ENCODE results near the gene ELF4.

ELF4 gene

DNA sequence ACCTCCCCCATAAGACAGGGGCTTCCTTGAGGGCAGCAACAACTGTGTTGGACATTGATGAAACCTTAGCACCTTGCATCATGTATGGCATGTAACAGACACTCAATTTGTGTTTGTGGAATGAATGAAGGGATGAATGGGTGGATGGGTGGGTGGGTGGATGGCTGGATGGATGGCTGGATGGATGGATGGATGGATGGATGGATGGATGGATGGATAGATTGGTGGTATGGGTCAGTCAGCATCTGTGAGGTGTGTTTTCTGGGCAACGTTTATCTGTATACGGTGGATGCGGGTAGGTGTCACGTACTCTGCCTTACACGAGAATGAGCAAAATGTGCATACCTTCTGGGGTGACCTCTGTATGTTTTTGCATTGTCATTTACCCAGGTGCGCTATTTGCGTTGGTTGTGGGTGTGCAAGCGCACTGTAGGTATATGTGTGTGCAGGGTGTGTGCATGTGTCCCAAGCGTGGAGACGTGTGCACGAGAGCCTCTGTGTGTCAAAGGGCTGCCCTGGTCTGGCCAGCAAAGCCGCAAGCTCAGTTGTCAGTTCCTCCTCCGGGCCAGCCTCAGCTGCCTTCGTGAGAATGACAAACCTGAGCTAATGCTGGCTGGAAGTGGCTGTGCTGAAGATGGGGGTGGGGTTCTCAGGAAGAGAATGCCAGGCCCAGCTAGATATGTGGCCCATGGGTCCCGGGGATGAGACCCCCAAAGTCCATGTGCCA, 26.5 kb downstream of the ELF4 start:
- DNase-seq, result no peak

DNA sequence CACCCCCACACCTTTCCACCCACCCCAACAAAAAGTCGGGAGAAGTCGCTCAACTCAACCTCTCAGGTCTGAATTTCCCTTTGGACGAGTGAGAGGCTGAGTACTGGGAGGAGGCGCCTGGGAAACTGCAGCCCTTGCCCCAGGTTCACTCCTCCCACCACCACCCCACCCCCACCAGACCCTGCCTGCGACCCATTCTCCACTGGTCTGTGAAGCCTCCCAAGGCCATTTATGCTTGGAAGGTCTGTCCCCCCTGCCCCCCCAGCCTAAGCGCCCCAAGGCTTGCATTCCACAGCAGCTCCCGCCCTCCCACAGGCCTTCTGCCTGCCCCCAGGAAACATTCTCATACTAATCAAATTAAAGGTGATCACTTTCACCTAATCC, 27.2 kb downstream of the ELF4 start:
- no peak for DNase-seq

DNA sequence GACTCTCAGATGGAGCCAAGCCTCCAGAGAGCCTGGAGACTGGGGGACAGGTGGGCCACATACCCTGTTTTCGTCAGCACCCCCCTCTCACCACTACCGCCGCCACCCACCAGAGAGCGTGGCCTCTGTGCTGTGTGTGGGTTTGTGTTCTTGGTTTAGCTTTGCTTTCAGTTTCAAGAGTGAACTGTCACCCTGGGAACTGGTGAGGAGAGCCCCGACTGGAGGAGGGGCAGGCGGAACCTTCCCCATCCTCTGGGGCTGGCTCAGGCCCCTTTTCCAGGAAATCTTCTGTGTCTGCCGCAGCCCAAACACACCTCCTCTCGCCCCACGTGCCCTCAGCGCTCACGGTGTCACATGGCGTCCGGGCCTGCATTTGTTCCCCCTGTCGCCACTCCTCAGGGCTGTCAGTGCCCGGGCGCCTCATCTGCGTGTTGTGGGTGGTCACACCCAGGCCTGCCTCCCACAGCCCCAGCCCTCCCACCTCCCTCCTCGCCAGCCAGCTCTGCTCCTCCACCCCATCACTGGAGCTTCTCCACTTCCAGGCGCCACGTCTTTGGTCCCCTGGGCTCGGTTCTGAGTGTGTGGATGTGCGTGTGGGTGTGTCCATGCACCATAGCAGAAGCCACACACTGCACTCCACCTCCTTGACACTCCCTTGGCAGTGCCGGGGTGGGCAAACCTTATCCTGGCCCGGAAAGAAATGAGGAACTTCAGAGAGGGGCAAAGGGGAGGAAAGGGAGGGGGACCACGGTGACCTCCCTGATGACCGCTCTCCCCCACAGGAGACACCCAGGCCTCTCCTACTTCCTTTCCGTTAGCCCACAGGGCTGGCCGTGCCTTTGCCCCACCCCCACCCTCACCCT, 27.8 kb downstream of the ELF4 start:
- peak; percentile 54 for DNase-seq

DNA sequence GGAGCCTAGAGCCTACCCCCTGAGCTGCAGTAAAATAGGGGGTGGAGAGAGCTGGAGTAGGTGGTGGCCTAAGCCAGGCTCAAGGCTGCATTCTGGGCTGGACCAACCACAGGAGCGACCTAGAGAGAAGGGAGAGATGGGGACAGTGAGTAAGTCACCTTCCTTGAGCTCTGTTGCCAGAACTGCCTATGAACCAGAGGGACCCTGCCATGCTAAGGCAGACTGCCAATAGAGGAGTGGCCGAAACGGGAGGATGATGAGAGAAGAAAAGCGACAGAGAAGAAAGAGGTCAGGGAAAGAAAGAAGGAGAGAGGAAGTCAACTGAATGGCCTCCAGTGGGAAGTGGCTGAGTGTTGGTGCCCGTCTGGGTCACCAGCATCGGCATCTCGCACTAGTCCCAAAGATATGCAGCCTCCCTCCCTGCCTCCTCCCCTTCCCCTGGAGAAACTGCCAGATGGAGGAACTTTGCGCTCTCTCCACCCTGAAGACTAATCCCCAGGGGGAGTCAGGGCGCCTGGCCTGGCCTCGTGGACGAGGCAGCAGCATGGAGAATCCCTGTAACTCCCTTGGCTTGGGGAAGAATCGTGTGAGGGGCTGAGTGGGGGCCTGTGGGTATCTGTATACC, 28.8 kb downstream of the ELF4 start:
- no peak for DNase-seq

DNA sequence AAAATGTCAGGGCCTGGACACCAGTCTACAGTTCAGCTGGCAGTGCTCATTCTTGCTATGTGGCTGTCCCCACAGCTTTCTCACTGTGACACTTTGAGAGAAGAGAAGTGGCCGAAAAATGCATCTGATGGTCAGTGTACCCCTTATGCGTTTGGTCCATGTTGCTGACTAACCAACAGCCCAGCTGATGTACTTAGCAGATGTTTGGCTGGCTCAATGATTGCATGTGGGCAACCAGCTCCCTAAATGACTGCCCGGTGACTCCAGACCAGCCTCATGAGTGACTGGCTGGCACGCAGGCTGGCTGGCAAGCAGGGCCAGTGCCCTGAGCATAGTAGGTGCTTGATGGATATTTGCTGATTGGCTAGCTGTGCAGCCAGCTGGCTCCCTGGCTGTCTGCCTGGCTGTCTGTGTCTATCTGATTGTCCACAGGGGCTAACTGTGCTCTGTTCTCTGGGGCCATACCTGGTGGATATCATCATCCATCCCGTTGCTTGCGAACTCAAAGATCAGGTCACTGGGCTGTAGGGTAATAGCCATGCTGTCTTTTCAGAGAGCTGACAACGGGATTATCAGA, 29.4 kb downstream of the ELF4 start:
- DNase-seq, result no peak

DNA sequence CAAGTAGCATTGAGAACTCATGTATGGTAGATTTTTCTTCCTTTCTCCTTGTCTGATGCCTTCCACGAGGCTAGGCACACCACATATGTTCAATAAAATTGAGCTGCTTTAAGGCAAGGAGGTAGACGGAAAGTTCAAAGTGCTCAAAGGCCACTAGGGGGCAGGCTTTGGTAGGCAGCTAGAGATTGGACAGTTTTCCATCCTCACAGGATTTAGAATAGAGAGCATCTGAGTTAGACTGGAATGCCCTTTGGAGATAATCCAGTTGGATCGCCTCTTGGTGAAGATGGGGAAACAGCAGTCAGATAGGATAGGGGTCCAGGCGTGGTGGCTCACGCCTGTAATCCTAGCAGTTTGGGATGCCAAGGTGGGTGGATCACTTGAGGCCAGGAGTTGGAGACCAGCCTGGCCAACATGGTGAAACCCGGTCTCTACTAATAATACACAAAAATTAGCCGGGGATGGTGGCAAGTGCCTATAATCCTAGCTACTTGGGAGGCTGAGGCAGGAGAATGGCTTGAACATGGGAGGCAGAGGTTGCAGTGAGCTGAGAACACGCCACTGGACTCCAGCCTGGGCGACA, 30.4 kb downstream of the ELF4 start:
- no peak for DNase-seq

DNA sequence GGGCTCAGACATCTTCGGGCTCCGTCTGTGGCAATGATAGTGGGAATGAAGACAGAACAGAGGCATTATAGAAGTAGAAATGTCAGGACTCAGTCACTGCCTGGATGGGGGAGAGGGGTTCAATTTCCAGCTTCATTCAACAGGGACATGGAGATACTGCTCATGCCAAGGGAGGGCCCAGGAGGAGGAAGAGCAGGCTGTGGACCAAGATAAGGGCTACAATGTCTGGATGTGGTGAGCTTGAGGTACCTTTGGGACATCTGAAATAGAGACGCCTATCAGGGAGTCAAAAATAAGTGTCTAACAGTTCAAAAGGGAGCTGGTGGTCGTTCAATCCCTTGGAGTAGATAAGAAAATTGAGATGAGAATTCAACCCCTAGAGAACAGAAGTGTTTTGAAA, 34.5 kb downstream of the ELF4 start:
- no peak for DNase-seq

DNA sequence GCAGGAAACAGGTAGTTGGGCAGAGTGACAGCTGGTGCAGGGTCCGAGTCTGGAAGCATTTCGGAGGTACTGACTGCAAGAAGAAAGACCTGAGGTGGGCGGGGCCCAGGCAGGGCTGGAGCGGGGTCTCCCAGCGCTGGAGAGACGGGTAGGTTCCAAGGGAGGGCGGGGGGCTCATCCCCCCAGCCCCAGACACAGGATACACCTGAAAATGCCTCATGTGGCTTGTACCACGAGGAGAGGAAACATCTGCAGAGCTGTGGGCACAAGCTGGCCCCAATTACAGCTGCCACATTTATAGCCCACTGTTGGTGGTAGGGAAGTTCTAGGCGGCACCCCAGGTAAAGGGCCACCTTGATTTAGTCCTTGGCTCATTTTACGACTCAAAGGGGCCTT, 38.0 kb downstream of the ELF4 start:
- DNase-seq, result no peak

DNA sequence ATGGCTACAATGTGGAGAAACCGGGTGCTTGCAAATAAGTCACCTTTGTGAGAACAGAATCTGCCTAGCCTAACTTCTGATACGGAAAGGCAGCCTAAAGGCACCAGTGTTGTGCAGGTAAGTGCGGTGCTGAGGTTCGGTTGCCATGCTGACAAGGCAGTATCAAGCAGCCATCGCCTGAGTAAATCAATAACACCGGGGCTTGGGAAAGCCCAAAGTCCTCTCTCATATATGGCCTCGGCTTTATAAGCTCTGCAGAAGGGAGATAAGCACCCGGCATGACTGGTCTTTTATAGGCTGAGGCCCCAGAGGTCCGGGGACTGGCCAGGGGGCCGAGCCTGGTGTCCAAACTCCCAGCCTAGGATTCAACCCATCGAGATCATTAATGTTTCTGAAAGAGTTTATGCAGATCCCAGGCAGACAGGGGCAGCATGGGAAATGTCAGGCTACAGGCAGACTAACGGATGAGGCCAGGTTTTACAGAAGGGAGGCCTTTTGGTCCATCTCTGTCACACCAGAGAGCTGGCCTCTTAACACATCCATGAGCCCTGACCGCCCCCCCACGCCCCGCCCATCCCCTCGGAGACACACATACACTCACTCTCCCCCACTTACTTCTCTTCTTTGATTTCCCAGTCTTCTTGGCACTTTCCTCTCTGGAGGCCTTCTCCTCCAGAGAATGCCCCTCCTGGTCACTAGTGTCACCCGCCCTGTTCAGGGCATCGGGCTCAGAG, 38.5 kb downstream of the ELF4 start:
- DNase-seq, result no peak

DNA sequence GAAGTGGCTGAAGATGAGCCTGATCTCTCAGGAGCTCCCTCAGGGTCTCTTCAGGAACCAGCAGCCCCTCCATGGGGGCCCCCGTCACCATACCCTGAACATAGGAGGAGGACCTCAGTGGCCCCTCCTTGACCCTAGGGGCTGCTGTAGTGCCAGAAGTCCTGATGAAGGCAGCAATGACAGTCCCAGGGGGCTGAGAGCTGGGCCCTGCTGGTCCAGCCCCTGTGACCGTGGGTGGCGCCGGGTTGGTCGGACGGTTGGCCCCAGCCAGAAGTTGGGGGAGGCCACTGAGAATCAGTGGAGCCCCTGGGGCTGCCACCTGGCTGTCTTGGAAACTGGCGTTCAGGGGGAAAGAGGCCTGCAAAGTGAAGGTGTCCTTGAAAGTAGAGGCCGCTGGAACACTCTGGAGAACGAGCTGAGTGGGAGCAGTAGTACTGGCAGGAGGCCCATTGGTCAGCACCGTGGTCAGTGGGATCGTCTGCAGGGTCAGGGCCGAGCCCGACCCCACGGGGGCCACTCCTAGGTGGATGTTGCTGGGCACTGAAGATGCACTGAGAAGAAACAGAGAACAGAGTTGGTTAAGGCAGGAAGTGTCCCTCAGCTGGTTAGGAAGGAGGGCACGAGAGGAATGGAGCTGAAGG, 43.2 kb downstream of the ELF4 start:
- DNase-seq, result no peak

DNA sequence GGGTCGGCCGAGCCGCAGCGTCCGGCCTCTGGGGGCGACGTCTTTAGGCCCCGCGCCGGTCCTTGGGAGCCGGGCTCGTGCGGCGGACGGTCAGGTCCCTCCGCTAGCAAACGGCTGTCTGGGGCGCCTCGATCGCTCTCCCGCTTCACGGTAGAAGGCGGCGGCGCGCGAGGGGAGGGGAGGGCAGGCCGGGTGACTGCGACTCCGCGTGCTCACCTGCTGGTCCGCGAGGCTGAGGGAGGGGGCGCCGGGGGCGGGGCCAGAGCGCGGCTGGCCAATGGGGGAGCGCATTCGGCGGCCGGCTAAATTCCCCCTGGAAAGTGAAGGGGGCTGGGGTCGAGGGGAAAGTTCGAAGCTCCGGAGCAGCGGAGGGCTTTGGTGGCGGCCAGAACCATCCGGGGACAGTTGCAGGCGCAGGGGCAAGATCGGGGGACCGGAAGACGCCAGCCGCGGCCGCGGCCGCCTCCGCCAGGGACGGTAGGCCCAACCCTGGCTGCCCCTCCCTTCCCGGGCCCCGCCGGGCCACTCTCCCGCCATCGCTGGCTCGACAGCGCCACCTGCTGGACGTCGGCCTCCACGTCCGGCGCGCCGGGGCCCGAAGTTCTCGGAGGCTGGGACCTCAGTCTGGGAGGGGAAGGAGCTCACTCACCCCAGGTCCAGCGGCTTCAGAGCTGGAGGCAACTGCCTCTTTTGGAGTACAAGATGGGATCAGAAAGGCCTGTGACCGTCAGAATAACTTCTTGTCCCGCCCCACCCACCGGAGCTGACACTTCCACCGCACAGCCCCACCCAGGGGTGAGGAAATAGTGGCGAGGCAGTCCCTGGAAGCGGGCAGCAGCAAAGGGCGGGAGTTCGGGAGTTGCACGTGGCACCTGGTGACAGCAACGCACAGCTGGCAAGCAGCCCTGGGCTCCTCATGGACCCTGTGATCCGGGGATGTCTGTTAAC, 49.9 kb downstream of the ELF4 start:
- DNase-seq, result peak; percentile 66

DNA sequence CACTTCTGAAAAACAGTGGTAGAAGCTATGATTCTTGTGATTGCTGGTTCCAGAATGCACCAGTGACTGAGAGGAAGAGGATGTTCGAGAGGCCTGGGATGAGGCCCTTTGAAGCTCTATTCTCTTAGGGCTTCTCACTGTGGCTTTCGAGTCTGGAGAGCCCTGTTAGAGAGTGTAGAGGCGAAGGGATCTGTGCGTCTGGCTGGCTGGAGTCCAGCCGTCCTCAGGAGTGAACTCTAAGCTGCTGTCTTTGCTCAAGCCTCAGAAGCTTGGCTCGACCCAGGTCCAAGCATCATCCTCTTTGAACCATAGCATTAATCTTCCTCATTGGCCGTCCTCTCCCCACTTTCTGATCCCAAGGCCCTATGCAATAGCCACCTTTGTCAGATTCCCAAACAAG, 51.6 kb downstream of the ELF4 start:
- DNase-seq, result no peak

DNA sequence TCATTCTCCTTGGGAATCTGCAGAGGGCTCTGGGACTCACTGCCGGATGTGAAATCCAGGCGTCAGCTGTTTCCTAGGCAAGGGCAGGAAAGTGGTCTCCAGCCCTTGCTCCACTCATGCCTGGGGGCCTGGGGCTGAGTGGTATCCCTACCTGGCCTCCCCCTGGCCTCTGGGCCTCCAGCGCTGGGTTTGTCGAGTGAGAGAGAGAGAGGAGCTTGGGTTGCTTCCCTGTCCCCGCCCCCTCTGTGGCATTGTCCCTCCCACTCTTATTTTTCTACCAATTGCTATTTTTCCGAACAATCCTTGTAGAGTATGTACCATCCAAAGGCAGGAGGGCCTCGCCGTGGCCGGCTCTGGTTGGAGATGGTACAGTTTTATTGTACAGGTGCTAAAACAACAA, 53.1 kb downstream of the ELF4 start:
- no peak for DNase-seq

DNA sequence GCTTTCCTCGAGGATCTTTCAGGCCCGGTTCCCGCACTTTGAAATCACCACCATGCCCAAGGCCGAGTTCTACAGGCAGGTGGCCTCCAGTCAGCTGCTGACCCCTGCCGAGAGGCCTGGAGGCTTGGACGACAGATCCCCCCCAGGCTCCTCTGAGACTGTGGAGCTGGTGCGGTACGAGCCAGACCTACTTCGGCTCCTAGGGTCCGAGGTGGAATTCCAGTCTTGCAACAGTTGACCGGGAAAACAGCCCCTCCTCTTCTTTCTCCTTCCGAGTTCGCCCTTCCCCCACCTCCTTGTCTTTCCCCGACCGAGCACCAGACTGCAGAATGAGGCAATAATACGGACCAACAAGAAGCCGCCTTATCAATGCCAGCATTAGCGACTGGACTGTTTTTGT, 54.4 kb downstream of the ELF4 start:
- DNase-seq, result no peak

DNA sequence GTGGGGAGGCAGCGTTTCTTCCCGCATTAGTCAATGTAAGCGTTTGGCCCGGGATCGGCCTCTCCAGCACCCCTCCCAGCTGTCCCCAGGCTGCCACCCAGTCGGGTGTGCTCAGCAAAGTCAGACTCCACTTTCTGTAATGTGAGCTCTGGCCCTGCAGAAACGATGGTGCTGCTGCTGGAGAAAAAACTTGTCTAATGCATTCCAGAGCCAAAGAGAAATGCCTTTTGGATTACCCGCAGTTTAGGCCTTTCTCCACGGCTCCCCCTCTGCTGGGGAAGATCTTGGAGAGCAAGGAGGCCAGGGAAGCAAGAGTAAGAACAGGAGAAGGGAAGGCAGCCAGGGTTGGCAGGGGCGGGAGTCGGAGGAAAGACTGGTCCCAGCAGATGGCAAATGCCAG, 55.2 kb downstream of the ELF4 start:
- no peak for DNase-seq

DNA sequence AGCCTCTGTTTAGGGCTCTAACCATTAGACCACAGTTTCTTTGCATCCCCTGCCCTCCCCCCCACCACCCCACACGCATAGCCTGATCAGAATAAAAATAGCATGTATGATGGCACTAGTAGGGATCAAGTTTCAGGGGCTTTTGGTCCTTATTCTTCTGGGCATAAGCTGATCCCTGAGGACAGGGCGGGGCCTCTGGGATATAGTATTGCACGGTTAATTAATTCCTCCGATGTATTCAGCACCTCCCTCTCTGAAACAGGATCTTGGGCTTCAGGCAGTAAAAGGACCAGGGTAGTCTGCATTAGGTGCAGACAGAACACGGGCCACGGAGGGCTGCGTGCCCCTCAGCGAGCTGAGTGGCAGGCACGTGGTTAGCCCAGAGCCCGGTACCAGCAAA, 57.1 kb downstream of the ELF4 start:
- no peak for DNase-seq

DNA sequence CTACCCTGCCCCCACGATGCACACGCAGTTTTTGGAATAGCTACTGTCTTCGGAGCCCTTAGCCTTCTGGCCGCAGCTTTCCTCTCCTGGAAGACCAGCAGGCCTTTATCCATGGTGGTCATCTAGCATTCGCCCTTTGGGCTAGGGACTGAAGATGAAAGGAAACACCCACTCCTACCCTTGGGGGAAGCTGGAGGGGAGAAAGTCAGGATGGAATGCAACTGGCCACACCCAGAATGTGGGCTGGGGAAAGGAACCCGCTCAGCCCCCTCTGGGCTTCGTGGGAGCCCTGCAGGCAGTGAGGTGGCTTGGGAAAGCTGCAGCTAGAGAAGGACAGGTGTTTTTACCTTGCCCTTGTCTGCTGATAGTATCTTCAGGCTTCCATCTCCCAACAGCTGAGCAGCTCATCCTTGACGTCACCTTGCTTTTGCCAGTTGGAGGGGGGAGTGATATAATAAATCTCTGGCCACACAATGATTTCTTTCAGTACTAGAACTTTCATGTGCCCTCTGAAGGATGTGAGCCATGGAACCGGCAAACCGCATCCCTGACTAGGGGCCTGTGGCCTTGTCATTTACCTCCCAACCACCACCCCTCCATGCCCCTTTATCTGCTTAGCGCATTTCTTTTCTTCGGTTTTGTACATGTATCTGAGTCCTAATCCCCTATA, 59.0 kb downstream of the ELF4 start:
- DNase-seq, result no peak

DNA sequence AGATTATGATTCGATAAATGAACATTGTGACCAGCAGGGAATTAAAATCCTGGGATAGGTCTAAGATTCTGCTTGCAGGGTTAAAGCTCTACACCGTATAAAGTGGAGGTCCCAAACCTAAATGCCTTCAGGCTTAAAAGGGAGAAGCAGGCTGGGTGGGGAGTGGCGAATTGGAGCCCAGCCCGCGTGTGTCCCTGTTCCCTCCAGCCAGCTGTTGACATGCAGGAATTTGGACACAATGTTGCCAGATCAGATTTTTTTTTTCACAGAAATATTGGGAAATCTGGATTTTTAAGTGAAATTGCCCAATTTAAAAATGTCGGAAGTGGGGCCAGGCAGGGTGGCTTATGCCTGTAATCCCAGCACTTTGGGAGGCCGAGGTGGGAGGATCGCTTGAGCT, 60.5 kb downstream of the ELF4 start:
- DNase-seq, result no peak

DNA sequence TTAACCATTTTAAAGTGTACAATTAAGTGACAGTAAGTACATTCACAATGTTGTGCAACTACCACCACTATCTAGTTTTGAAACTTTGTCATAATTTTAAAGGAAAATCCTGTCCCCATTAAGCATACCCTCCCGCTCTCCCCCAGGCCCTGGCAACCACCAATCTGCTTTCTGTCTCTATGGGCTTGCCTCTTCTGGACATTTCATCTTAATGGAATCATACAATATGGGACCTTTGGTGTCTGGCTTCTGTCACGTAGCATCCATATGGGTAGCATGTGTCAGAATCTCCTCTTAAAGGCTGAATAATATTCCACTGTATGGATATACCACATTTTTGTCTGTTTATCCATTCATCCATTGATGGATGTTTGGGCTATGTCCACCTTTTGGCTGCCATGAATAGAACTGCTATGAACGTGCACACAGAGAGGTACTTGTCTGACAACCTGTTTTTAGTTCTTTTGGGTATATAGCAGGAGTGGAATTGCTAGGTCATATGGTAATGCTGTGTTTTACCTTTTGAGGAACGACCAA, 61.5 kb downstream of the ELF4 start:
- no peak for DNase-seq

DNA sequence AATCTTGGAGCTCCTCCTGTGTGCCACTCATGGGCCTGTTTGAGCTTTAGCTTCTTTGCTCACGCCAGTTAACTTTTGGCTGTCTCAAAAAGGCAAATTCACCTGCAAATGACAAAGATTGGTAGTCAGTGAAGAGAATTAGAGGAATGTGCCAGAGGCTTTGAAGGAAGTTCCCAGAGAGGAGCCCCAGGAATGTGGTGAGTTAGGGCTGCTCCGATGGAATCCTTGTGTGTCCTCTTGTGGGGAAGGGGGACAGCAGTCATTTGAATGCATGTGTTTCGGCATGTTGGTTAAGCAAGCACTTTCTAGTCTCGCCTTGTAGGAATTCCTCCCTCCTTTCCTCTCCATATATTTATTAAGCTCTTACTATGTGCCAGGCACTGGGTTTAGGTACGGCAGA, 62.9 kb downstream of the ELF4 start:
- no peak for DNase-seq

All from activated gamma-delta T cell (primary cell).